DMS153 treated with DMSO at 0.1 percent for 48 hours (cell line): Measurements from ENCODE around the gene BICD2.
"Not testable (repeated sequence)": the region's sequence is repeated elsewhere in the genome, so short reads cannot be mapped to it uniquely, and the experiment has no call there.

Source experiments
- DNase-seq: peaks from one replicate; lab custom pipeline; 2025; ENCODE audit not compliant: unreplicated experiment; lab: John Stamatoyannopoulos, UW

BICD2 gene

GRCh38 chr9:92770360-92770995 lies 5.8 kb upstream of the BICD2 start:
- DNase-seq, result peak; percentile 86

- DNase-seq, result no peak
These were observed 5.3 kb upstream of the BICD2 start for GRCh38 chr9:92769990-92770359.

- DNase-seq, result no peak
These were observed 4.7 kb upstream of the BICD2 start for GRCh38 chr9:92769286-92769685.

- DNase-seq, result not testable (repeated sequence)
These were observed 4.2 kb upstream of the BICD2 start for GRCh38 chr9:92768816-92769215.

- no peak for DNase-seq
These were observed 2.7 kb upstream of the BICD2 start for GRCh38 chr9:92767066-92768054.

- peak; percentile 91 for DNase-seq
These were observed 629 bp upstream of the BICD2 start for GRCh38 chr9:92764988-92765936.

DNA sequence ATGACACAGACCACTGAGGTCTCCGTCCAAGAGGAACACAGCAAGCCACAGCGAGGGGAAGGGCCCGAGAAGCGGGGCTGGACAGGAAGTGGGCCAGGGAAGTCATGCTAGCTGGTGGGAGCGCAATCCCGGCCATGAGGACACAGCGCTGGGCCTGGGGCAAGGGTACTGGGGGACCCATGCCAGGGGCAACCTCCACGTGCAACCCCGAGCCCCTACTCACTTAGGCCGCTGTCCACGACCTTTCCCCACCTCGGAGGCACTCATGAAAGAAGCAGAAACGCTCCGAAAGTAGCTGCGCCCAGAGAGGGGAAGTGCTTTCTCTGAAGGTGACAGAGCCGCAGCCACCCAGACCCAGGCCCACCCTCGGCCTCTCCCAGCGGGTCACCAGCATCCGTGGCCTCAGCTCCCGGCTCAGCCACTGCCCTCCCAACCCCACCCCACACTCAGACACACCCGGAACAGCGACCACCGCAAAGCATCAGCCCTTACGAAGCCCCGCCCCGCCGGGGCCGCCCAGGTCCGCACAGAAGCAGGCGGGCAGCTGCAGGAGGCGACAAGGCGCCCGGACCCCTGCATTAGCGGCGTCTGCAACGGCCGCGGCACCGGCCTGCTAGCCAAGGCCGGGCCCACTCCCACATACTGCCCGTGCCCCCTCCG lies 782 bp downstream of the BICD2 start:
- no peak for DNase-seq

DNA sequence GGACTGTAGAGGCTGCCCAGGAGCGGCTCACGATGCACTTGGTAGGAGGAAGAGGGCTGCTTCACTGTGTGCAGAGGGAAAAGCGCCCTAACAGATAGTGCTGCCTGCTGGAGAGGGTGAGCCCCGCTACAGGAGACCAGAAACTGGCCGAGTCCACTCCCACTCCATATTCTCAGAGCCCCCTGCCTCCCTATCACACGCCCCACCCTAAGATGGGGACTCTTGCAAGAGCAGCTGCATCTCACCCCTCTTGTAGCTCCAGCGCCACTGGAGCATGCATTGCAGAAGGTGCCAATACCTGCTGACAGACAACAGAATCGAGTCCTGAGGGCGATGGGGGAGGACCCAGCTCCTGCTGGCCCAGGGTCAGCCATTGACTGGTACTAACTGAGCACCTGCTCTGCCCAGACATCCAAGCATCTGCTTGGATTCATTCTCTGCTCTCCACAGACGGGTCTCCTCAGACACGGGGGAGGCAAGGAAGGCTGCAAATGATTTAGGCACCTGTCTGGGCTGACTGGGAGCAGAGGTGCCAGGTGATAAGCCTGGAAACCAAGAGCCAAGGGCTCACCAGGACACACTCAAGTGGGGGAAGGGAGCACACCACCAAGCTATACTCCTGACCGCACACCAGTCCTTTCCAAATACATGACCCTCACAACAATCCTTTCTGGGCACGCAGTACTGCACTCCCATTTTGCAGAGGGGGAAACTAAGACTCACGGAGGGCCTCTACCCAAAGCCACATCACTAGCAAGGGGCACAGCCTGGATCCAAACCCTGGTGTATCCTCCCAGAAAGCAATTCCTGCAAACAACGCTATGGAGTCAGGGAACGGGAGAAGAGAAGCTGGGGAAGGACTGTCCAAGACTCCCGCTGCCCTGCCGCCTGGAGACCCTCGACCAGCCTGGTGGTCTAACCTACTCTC lies 1.6 kb downstream of the BICD2 start:
- DNase-seq, result no peak

- DNase-seq, result no peak
These were observed 2.4 kb downstream of the BICD2 start for GRCh38 chr9:92762196-92762595.

DNA sequence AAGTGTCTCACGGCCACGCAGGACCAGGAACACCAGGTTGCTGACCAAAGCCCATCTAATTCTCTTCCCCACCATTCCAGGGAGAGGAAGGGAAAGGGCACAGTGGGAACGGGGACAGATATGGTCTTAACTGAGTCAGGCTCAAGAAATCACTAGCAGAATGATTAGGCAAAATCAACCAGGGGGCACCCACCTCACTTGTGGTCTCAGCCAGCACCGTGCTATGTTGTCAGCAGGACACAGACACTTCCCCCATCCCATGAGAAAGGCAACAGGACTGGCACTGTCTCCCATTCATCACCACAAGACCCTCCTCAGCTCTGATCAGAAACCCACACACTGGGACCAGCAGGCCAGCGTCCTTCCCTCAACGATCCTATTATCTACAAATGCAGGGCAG lies 2.9 kb downstream of the BICD2 start:
- no peak for DNase-seq

DNA sequence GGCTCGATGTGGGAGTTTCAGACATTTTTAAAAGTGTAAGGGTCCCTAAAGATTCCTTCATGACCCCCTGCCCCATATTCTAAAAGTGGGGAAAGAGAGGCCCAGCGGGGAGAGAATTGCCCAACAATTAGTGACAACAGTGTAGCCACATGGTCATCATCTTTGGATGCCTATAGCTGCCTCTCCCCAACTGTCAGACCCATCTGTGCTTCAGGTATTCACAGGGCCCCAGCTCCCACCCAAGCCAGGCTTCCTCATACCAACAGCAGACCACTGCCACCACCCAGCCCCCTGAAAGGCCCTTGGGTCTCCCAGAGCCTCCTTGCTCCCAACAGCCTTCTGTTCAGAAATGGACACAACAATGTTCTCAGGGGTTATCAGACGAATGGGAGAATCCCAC lies 4.1 kb downstream of the BICD2 start:
- no peak for DNase-seq

DNA sequence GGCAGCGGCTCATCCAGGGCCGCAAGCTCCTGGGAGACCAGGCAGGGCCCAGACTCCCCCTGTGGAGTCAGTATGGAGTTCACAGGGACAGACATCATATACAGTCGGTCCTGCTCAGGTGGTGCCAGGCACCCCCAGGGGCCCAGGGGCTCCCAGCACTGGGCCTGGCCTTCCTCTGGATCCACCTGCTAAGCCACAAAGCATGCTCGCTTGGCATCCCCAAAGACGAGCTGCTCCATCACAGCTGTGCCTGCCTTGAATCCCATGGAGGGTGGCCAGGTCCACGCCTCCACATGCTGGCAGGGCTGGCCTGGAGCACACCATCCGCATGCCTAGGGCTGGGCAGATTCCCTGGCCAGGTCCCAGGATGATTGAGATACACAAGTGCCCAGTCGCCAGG lies 4.6 kb downstream of the BICD2 start:
- no peak for DNase-seq

- no peak for DNase-seq
These were observed 5.2 kb downstream of the BICD2 start for GRCh38 chr9:92759446-92759845.

GRCh38 chr9:92756792-92757191 lies 7.8 kb downstream of the BICD2 start:
- no peak for DNase-seq

DNA sequence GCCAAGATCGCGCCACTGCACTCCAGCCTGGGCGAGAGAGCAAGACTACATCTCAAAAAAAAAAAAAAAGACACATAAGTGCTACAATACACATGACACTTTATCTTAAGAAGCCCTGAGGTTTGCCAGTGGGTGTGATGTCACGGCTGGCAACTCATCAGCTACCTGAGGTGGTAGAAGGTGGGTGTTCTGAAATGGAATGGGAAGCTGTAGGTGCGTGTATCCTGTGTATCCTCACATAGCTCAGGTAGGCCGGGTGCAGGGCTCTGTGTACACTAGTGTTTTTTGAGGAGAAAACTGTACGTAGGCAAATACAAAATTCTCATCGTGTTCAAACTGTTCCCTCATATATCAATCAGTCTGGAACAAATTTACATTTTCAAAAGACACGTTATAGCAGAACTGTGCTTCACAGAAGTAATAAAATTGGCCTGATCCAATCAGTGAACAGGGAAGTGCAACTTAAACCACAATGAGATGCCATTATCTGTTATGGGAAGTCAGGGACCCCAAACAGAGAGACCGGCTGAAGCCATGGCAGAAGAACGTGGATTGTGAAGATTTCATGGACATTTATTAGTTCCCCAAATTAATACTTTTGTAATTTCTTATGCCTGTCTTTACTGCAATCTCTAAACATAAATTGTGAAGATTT lies 10.4 kb downstream of the BICD2 start:
- no peak for DNase-seq

DNA sequence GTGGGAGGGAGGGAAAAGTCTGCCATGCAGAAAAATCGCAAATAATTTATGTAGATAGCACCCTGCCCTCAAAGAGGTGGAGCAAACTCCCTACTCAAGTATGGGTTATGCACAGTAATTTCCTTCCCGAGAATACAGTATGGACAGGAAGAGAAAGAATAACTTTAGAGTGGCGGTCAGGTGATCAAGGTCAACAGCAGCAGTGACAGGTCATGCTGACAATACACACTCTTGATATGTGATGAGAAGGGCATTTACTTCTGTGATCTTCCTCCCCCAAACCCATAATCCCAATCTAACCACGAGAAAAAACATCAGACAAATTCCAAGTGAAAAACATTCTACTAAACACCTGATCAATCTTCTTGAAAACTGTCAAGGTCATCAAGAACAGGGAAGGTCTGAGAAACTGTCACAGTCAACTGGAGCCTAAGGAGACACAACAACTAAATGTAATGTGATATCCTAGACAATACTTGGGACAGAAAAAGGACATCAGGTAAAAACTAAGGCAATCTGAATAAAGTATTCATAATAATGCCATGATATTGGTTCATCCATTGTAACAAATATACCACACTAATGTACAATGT lies 11.7 kb downstream of the BICD2 start:
- no peak for DNase-seq

- DNase-seq, result no peak
These were observed 14.7 kb downstream of the BICD2 start for GRCh38 chr9:92749934-92750315.

DNA sequence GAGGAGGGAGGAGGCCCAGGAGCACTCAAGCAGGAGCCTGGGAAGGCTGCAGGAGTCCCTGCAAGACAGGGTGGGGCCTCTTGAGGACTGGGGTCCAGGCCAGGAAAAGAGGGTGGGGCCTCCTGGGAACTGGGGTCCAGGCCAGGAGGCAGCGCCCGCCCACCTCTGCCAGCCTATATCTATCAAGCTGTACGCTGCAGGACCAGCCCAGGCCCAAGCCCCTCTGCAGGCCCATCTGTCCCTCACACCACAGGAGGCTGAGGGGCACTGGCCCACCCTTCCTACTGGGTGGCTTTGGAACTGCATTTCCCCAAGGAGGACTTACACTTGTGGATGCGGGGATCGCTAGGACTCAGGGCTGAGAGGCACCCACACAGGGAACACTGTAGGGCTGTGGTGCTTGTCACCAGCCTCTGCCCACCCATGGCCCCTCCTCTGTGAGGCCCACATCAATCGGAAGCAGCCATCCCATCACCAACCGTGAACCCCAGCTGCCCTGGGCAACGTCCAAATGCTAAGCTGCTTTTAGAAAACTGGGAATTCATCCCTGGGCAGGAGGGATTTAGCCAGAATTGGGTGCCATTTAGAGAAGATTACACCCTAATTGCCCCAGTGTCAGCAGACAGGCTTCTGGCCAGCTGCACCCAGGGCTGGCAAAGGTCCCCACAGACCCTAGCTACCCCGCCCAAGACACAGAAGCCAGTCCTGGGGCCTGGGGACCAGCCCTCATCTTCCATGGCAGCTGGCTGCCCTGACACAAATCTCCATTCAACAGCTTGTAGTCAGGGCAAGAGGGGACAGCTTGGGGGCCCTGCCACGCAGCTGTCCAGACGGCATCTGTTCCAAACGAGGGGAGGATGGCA lies 15.3 kb downstream of the BICD2 start:
- DNase-seq, result no peak
